ENCODE measurements around the gene MS4A18.
"Not testable (repeated sequence)": the region's sequence is repeated elsewhere in the genome, so short reads cannot be mapped to it uniquely, and the experiment has no call there.

MS4A18 gene

GRCh38 chr11:60700689-60701468 is 23.6 kb upstream of the MS4A18 start:
- DNase-seq (ENCODE audit: extremely low read depth, low read depth): no peak
- no peak for TF ChIP-seq CTCF (IDR thresholded peaks at IDR 0.05; ENCODE audit: low read depth, low read length)

- no peak for DNase-seq (ENCODE audit: extremely low read depth, low read depth)
- TF ChIP-seq CTCF (IDR thresholded peaks at IDR 0.05; ENCODE audit: low read depth, low read length): no peak
Measured at GRCh38 chr11:60701469-60701818, 23.1 kb upstream of the MS4A18 start.

GRCh38 chr11:60703374-60703773 is 21.1 kb upstream of the MS4A18 start:
- no peak for DNase-seq (ENCODE audit: extremely low read depth, low read depth)
- no peak for TF ChIP-seq CTCF (IDR thresholded peaks at IDR 0.05; ENCODE audit: low read depth, low read length)

GRCh38 chr11:60705895-60706294 is 18.6 kb upstream of the MS4A18 start:
- no peak for TF ChIP-seq CTCF (IDR thresholded peaks at IDR 0.05; ENCODE audit: low read depth, low read length)
- no peak for DNase-seq (ENCODE audit: extremely low read depth, low read depth)

- no peak for DNase-seq (ENCODE audit: extremely low read depth, low read depth)
- TF ChIP-seq CTCF (IDR thresholded peaks at IDR 0.05; ENCODE audit: low read depth, low read length): no peak
Measured at GRCh38 chr11:60706931-60707330, 17.6 kb upstream of the MS4A18 start.

- TF ChIP-seq CTCF (IDR thresholded peaks at IDR 0.05; ENCODE audit: low read depth, low read length): no peak
- no peak for DNase-seq (ENCODE audit: extremely low read depth, low read depth)
Measured at GRCh38 chr11:60710482-60710881, 14.0 kb upstream of the MS4A18 start.

- no peak for DNase-seq (ENCODE audit: extremely low read depth, low read depth)
- no peak for TF ChIP-seq CTCF (IDR thresholded peaks at IDR 0.05; ENCODE audit: low read depth, low read length)
Measured at GRCh38 chr11:60711276-60711675, 13.2 kb upstream of the MS4A18 start.

- DNase-seq (ENCODE audit: extremely low read depth, low read depth): not testable (repeated sequence)
Measured at GRCh38 chr11:60713423-60713822, 11.1 kb upstream of the MS4A18 start.
